ENCODE data around the gene NBAS. TPM values are rescaled to one million over a fixed set of nuclear protein-coding genes. Genes with fewer than 3 reads are reported as not detected.

Gene NBAS
- total RNA-seq, 2 experiments from 2014 or later = 24.4 to 28.8 TPM

DNA sequence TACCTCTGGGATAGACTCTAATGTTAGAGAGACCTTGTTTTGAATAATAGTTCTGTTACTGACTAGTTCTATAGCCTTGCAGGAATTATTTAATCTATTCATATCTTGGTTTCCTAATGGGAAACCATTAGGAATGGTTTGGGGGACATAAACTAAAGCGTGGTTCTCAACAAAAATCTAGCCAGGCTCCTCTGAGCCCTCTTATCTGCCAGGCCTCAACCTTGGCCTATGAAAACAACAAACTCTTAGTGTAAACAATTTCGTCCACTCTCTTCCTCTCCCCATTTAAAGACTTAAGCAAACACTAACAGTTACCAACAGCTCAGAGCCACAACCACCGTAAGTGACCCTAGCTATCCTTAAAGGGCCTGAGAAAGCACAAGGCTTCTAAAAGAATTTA lies 10.6 kb upstream of the NBAS start:
- CTCF ChIA-PET (ENCODE audit: unreplicated experiment) = no interaction called here
- Histone ChIP-seq H3K9me3 (ENCODE audit: low read length) (no peaks in the 10 kb centered on the region), H3K9me2 (ENCODE audit: insufficient read depth, low read length) (no peaks in the 10 kb centered on the region), H3K4me2 (ENCODE audit: low read length) (no peak overlapping the region), H3K4me3 (ENCODE audit: low read depth, low read length, poor library complexity, severe bottlenecking) (no peak overlapping the region), H3K4me1 (ENCODE audit: insufficient read depth, low read length, poor library complexity, severe bottlenecking) (no peaks in the 10 kb centered on the region), H4K20me1 (ENCODE audit: insufficient read depth, low read length) (no peaks in the 10 kb centered on the region), H3K79me2 (ENCODE audit: insufficient read depth, low read depth, low read length) (no peaks in the 10 kb centered on the region), H3K27ac (ENCODE audit: low read depth, low read length, poor library complexity, severe bottlenecking) (no peak overlapping the region), H2AFZ (ENCODE audit: low read length) (no peak overlapping the region), H3K36me3 (ENCODE audit: insufficient read depth, low read length) (no peaks in the 10 kb centered on the region)
- POLR2A ChIA-PET = interaction anchor here (2.1 kb wide), 1 partner anchor 10 kb away, joined by 6 read pairs; no protein-coding TSS in a partner anchor
- no TSS peak for BruUV-seq (replicated peaks)
- DNase-seq (ENCODE audit: low spot score) = no peak
- TF ChIP-seq, protein P1, sequence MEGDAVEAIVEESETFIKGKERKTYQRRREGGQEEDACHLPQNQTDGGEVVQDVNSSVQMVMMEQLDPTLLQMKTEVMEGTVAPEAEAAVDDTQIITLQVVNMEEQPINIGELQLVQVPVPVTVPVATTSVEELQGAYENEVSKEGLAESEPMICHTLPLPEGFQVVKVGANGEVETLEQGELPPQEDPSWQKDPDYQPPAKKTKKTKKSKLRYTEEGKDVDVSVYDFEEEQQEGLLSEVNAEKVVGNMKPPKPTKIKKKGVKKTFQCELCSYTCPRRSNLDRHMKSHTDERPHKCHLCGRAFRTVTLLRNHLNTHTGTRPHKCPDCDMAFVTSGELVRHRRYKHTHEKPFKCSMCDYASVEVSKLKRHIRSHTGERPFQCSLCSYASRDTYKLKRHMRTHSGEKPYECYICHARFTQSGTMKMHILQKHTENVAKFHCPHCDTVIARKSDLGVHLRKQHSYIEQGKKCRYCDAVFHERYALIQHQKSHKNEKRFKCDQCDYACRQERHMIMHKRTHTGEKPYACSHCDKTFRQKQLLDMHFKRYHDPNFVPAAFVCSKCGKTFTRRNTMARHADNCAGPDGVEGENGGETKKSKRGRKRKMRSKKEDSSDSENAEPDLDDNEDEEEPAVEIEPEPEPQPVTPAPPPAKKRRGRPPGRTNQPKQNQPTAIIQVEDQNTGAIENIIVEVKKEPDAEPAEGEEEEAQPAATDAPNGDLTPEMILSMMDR (conservative IDR thresholded peaks at IDR 0.05; ENCODE audit: low read length) = no peak
- intact Hi-C loops (cut with micrococcal nuclease; ENCODE audit: unreplicated experiment) = no loop called here

DNA sequence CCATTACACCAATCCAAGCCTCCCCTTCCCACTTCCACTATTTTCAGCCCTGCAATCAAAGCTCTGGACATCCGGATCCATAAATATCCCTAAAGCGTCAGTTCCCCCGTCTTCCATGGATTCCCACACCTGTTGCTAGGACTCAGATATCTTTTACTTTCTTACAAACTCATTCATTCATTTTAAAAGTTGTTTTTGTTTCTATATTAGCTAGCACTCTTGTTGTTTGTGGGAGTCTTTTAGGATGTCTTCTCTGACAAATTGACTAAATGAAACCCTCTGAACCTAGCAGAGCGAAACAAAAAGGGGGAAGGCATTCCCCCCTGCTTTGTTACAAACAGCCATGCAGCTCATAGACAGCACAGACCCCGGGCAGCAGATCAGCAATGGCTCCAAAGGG lies 9.0 kb upstream of the NBAS start:
- CTCF ChIA-PET (ENCODE audit: unreplicated experiment) = no interaction called here
- H4K20me1 ChIP-seq (ENCODE audit: insufficient read depth, low read length) = no peaks in the 10 kb centered on the region
- H3K9me2 ChIP-seq (ENCODE audit: insufficient read depth, low read length) = no peaks in the 10 kb centered on the region
- H3K27ac ChIP-seq (ENCODE audit: low read depth, low read length, poor library complexity, severe bottlenecking) = no peak overlapping the region
- BruUV-seq (replicated peaks) = no TSS peak
- no peak overlapping the region for H3K4me2 ChIP-seq (ENCODE audit: low read length)
- DNase-seq (ENCODE audit: low spot score) = no peak
- H2AFZ ChIP-seq (ENCODE audit: low read length) = no peak overlapping the region
- H3K9me3 ChIP-seq (ENCODE audit: low read length) = no peaks in the 10 kb centered on the region
- POLR2A ChIA-PET = interaction anchor here (0.7 kb wide), 2 partner anchors 9 to 14 kb away, joined by 4 to 5 read pairs; partner anchors contain the start of gene NBAS
- intact Hi-C loops (cut with micrococcal nuclease; ENCODE audit: unreplicated experiment) = no loop called here
- TF ChIP-seq, protein P1 (conservative IDR thresholded peaks at IDR 0.05; ENCODE audit: low read length) = no peak
- TF ChIP-seq EZH2phosphoT487 (IDR thresholded peaks at IDR 0.05; ENCODE audit: borderline replicate concordance, low read depth, low read length) = no peak
- H3K36me3 ChIP-seq (ENCODE audit: insufficient read depth, low read length) = no peaks in the 10 kb centered on the region
- no peaks in the 10 kb centered on the region for H3K4me1 ChIP-seq (ENCODE audit: insufficient read depth, low read length, poor library complexity, severe bottlenecking)
- no peak overlapping the region for H3K4me3 ChIP-seq (ENCODE audit: low read depth, low read length, poor library complexity, severe bottlenecking)
- H3K79me2 ChIP-seq (ENCODE audit: insufficient read depth, low read depth, low read length) = no peaks in the 10 kb centered on the region

DNA sequence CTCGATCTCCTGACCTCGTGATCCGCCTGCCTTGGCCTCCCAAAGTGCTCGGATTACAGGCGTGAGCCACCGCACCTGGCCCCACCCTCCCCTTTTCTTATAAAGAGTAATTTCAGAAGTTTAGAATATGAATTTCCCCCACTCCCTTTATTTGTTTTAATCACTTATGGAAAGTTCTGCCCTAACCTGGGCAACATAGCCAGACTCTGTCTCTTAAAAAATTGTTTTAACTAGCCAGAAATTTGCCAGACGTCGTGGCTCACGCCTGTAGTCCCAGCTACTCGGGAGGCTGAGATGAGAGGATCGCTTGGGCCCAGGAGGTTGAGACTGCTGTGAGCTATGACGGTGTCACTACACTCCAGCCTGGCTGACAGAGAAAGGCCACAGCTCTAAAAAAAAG lies 7.7 kb upstream of the NBAS start:
- no peak overlapping the region for H3K4me2 ChIP-seq (ENCODE audit: low read length)
- DNase-seq (ENCODE audit: low spot score) = no peak
- no peaks in the 10 kb centered on the region for H3K4me1 ChIP-seq (ENCODE audit: insufficient read depth, low read length, poor library complexity, severe bottlenecking)
- intact Hi-C loops (cut with micrococcal nuclease; ENCODE audit: unreplicated experiment) = no loop called here
- no peaks in the 10 kb centered on the region for H4K20me1 ChIP-seq (ENCODE audit: insufficient read depth, low read length)
- POLR2A ChIA-PET = no interaction called here
- H3K27ac ChIP-seq (ENCODE audit: low read depth, low read length, poor library complexity, severe bottlenecking) = no peak overlapping the region
- H3K79me2 ChIP-seq (ENCODE audit: insufficient read depth, low read depth, low read length) = no peaks in the 10 kb centered on the region
- CTCF ChIA-PET (ENCODE audit: unreplicated experiment) = interaction anchor here (0.6 kb wide), 1 partner anchor 31 kb away, joined by 3 read pairs; no protein-coding TSS in a partner anchor
- no peaks in the 10 kb centered on the region for H3K9me3 ChIP-seq (ENCODE audit: low read length)
- TF ChIP-seq, protein P1 (conservative IDR thresholded peaks at IDR 0.05; ENCODE audit: low read length) = no peak
- TF ChIP-seq EZH2phosphoT487 (IDR thresholded peaks at IDR 0.05; ENCODE audit: borderline replicate concordance, low read depth, low read length) = no peak
- no peaks in the 10 kb centered on the region for H3K9me2 ChIP-seq (ENCODE audit: insufficient read depth, low read length)
- H3K4me3 ChIP-seq (ENCODE audit: low read depth, low read length, poor library complexity, severe bottlenecking) = no peak overlapping the region
- H2AFZ ChIP-seq (ENCODE audit: low read length) = no peak overlapping the region
- BruUV-seq (replicated peaks) = no TSS peak
- no peaks in the 10 kb centered on the region for H3K36me3 ChIP-seq (ENCODE audit: insufficient read depth, low read length)

All from OCI-LY7 (cell line).